ENCODE data around the gene GET4. TPM values are rescaled to one million over a fixed set of nuclear protein-coding genes. Genes with fewer than 3 reads are reported as not detected.

The GET4 gene
- polyA plus RNA-seq, 1 donor (not counting 4 experiments of a cell fraction or from before 2014, with no cell fraction given), result 21.1 TPM

GRCh38 chr7:844043-844442 is 32.3 kb upstream of the GET4 start:
- no peaks in the 10 kb centered on the region for H3K27me3 ChIP-seq (ENCODE audit: control insufficient read depth, extremely low read depth, insufficient read depth, low read length)
- peaks cover 39% of the 10 kb centered on the region for H3K79me2 ChIP-seq (ENCODE audit: control insufficient read depth, insufficient read depth, low read length)
- dilution Hi-C loops (cut with MboI; ENCODE audit: extremely low pct_ligation_motif_present, low sequenced_read_pairs), result no loop called here
- no peak for FAIRE-seq
- no peak overlapping the region for H3K4me2 ChIP-seq (ENCODE audit: control insufficient read depth, extremely low read depth, insufficient read depth, low read depth, low read length)
- no peak overlapping the region for H3K4me3 ChIP-seq (ENCODE audit: control insufficient read depth in 2 of 3, extremely low read depth in 1 of 3, insufficient read depth in 2 of 3, low read depth in 1 of 3, low read length in 3 of 3)
- no peaks in the 10 kb centered on the region for H4K20me1 ChIP-seq (ENCODE audit: control insufficient read depth, extremely low read depth, insufficient read depth, low read length)
- no peak overlapping the region for H2AFZ ChIP-seq (ENCODE audit: control insufficient read depth, low read length)
- H3K27ac ChIP-seq (ENCODE audit: control insufficient read depth, insufficient read depth, low read length), result no peak overlapping the region
- no peak for TF ChIP-seq EZH2 (IDR thresholded peaks at IDR 0.05; ENCODE audit: low read length)
- TF ChIP-seq CTCF (optimal IDR thresholded peaks at IDR 0.05 in 1 of 3, IDR thresholded peaks at IDR 0.05 in 1 of 3, conservative IDR thresholded peaks at IDR 0.05 in 1 of 3; ENCODE audit: extremely low read depth in 1 of 3, insufficient read depth in 2 of 3, low read length in 3 of 3), result no peak
- H3K9me3 ChIP-seq (ENCODE audit: control insufficient read depth, low read depth, low read length), result no peaks in the 10 kb centered on the region
- H3K36me3 ChIP-seq (ENCODE audit: control insufficient read depth in 2 of 2, extremely low read depth in 1 of 2, insufficient read depth in 2 of 2, low read length in 2 of 2), result peaks cover 29 to 36% of the 10 kb centered on the region in 2 experiments
- DNase-seq (ENCODE audit: low read depth, low spot score), result no peak
- no peaks in the 10 kb centered on the region for H3K9me1 ChIP-seq (ENCODE audit: control insufficient read depth, extremely low read depth, insufficient read depth, low read length)
- H3K9ac ChIP-seq (ENCODE audit: control insufficient read depth, extremely low read depth, insufficient read depth, low read length), result no peak overlapping the region
- H3K4me1 ChIP-seq (ENCODE audit: control insufficient read depth, extremely low read depth, insufficient read depth, low read length), result no peaks in the 10 kb centered on the region

- no peak for DNase-seq (ENCODE audit: low read depth, low spot score)
- no peak overlapping the region for H3K4me2 ChIP-seq (ENCODE audit: control insufficient read depth, extremely low read depth, insufficient read depth, low read depth, low read length)
- H3K27me3 ChIP-seq (ENCODE audit: control insufficient read depth, extremely low read depth, insufficient read depth, low read length), result no peaks in the 10 kb centered on the region
- H3K79me2 ChIP-seq (ENCODE audit: control insufficient read depth, insufficient read depth, low read length), result peaks cover 36% of the 10 kb centered on the region
- no peak overlapping the region for H2AFZ ChIP-seq (ENCODE audit: control insufficient read depth, low read length)
- no peaks in the 10 kb centered on the region for H3K9me3 ChIP-seq (ENCODE audit: control insufficient read depth, low read depth, low read length)
- H3K27ac ChIP-seq (ENCODE audit: control insufficient read depth, insufficient read depth, low read length), result no peak overlapping the region
- H3K4me3 ChIP-seq (ENCODE audit: control insufficient read depth in 2 of 3, extremely low read depth in 1 of 3, insufficient read depth in 2 of 3, low read depth in 1 of 3, low read length in 3 of 3), result no peak overlapping the region
- H3K36me3 ChIP-seq (ENCODE audit: control insufficient read depth in 2 of 2, extremely low read depth in 1 of 2, insufficient read depth in 2 of 2, low read length in 2 of 2), result peaks cover 30 to 39% of the 10 kb centered on the region in 2 experiments
- H3K9me1 ChIP-seq (ENCODE audit: control insufficient read depth, extremely low read depth, insufficient read depth, low read length), result no peaks in the 10 kb centered on the region
- H3K9ac ChIP-seq (ENCODE audit: control insufficient read depth, extremely low read depth, insufficient read depth, low read length), result no peak overlapping the region
- no peaks in the 10 kb centered on the region for H3K4me1 ChIP-seq (ENCODE audit: control insufficient read depth, extremely low read depth, insufficient read depth, low read length)
- dilution Hi-C loops (cut with MboI; ENCODE audit: extremely low pct_ligation_motif_present, low sequenced_read_pairs), result no loop called here
- no peaks in the 10 kb centered on the region for H4K20me1 ChIP-seq (ENCODE audit: control insufficient read depth, extremely low read depth, insufficient read depth, low read length)
- FAIRE-seq, result no peak
- TF ChIP-seq CTCF (optimal IDR thresholded peaks at IDR 0.05 in 1 of 3, IDR thresholded peaks at IDR 0.05 in 1 of 3, conservative IDR thresholded peaks at IDR 0.05 in 1 of 3; ENCODE audit: extremely low read depth in 1 of 3, insufficient read depth in 2 of 3, low read length in 3 of 3) (no peak), EZH2 (IDR thresholded peaks at IDR 0.05; ENCODE audit: low read length) (no peak)
Measured at GRCh38 chr7:844514-844913, 31.8 kb upstream of the GET4 start.
